Thyroid gland (tissue), 4 donors: Measurements from ENCODE around the gene TSPAN9.

Source experiments
- CTCF ChIP-seq, 6 experiments: fragments of 200-600 bp in 3 of 6; fragments of 450-650 bp in 3 of 6; sonication (generic) in 3 of 6; IDR thresholded peaks; one replicate each; pipeline ENCODE4 v1.5.1; 2016 to 2019; ENCODE audit warnings: antibody characterized with exemption in 6 of 6, mild to moderate bottlenecking in 2 of 6, inconsistent platforms in 1 of 6, moderate library complexity in 1 of 6
- POLR2A ChIP-seq, 2 donors: fragments of 450-650 bp; IDR thresholded peaks; one replicate each; pipeline ENCODE4 v1.6.1; 2017; ENCODE audit warnings: antibody characterized with exemption in 2 of 2, mild to moderate bottlenecking in 2 of 2, moderate library complexity in 1 of 2

GRCh38 chr12:3032770-3033538, 44.2 kb upstream of the TSPAN9 start:
- TF ChIP-seq CTCF (IDR thresholded peaks at IDR 0.05) (no peak), POLR2A (IDR thresholded peaks at IDR 0.05) (no peak)
